HEK293 (cell line): ENCODE data around the gene ZNF618.

Source experiments
- CTCF ChIA-PET: fragments of 350-600 bp; formaldehyde crosslinking; extraction: SDS; loops from one replicate; lab custom pipeline; 2021; ENCODE audit warnings: antibody characterized with exemption; lab: Yijun Ruan, JAX
- POLR2A ChIA-PET: fragments of 300-600 bp; formaldehyde crosslinking; extraction: SDS; loops from one replicate; lab custom pipeline; 2020; ENCODE audit warnings: antibody characterized with exemption, inconsistent platforms; lab: Yijun Ruan, JAX
- H3K27ac ChIP-seq: fragments of 200-500 bp; sonication (Bioruptor generic); 2 replicates; pipeline ENCODE4 v1.5.1; 2014; ENCODE audit warnings: low read depth, low read length, control low read depth, inconsistent platforms; ENCODE audit errors: extremely low read depth
- H3K36me3 ChIP-seq, 2 experiments: fragments of 200-500 bp in 1 of 2; sonication (Bioruptor generic) in 1 of 2; 1 replicate in 1 of 2; 2 replicates in 1 of 2; pipeline ENCODE4 v1.5.1; 2014 to 2017; ENCODE audit warnings: inconsistent platforms in 2 of 2, low read length in 2 of 2; ENCODE audit not compliant: control insufficient read depth in 2 of 2, insufficient read depth in 1 of 2
- H3K4me1 ChIP-seq: fragments of 200-500 bp; sonication (Bioruptor generic); 2 replicates; pipeline ENCODE4 v1.5.1; 2014; ENCODE audit warnings: mild to moderate bottlenecking, low read length, inconsistent platforms; ENCODE audit not compliant: control insufficient read depth, insufficient read depth
- H3K4me3 ChIP-seq: 2 replicates; pipeline ENCODE4 v1.5.1; 2011; ENCODE audit warnings: low read depth, mild to moderate bottlenecking, control low read depth, low read length, moderate library complexity
- H3K9me3 ChIP-seq: fragments of 200-500 bp; sonication (Bioruptor generic); 2 replicates; pipeline ENCODE4 v1.5.1; 2014; ENCODE audit warnings: low read depth, low read length, inconsistent platforms; ENCODE audit not compliant: control insufficient read depth, insufficient read depth
- GLI2 ChIP-seq: fragments of 450-650 bp; formaldehyde crosslinking; IDR thresholded peaks from 2 replicates; pipeline ENCODE4; 2017; ENCODE audit warnings: missing biosample characterization, missing genetic modification characterization, low read depth, borderline replicate concordance
- GLIS1 ChIP-seq: fragments of 450-650 bp; formaldehyde crosslinking; IDR thresholded peaks from 2 replicates; pipeline ENCODE4 v1.5.1; 2016; ENCODE audit warnings: missing biosample characterization, missing genetic modification characterization
- GLIS2 ChIP-seq: fragments of 450-650 bp; formaldehyde crosslinking; IDR thresholded peaks from 2 replicates; pipeline ENCODE4 v1.5.1; 2016; ENCODE audit warnings: missing biosample characterization, missing genetic modification characterization
- MEIS1 ChIP-seq: sonication (generic); formaldehyde crosslinking; IDR thresholded peaks from 2 replicates; pipeline ENCODE4 v1.8.1; 2022; ENCODE audit warnings: missing genetic modification reagents, mild to moderate bottlenecking, borderline replicate concordance
- MYNN ChIP-seq: fragments of 450-650 bp; formaldehyde crosslinking; IDR thresholded peaks from 2 replicates; pipeline ENCODE4 v1.5.1; 2016; ENCODE audit warnings: missing biosample characterization, missing genetic modification characterization, borderline replicate concordance
- SCRT1 ChIP-seq: fragments of 450-650 bp; formaldehyde crosslinking; IDR thresholded peaks from 2 replicates; pipeline ENCODE4 v1.5.1; 2016; ENCODE audit warnings: missing biosample characterization, missing genetic modification characterization, borderline replicate concordance
- ZBTB26 ChIP-seq: fragments of 450-650 bp; formaldehyde crosslinking; optimal IDR thresholded peaks from 2 replicates; pipeline ENCODE3; 2016; ENCODE audit warnings: missing biosample characterization, mild to moderate bottlenecking, missing genetic modification characterization
- ZFP69B ChIP-seq: fragments of 450-650 bp; formaldehyde crosslinking; IDR thresholded peaks from 2 replicates; pipeline ENCODE4 v1.5.1; 2016; ENCODE audit warnings: missing biosample characterization, missing genetic modification characterization
- ZNF148 ChIP-seq: fragments of 450-650 bp; formaldehyde crosslinking; IDR thresholded peaks from 2 replicates; pipeline ENCODE4 v1.5.0; 2017; ENCODE audit warnings: missing biosample characterization, missing genetic modification characterization, borderline replicate concordance
- ZNF239 ChIP-seq: fragments of 450-650 bp; formaldehyde crosslinking; IDR thresholded peaks from 2 replicates; pipeline ENCODE4 v1.5.1; 2016; ENCODE audit warnings: missing biosample characterization, missing genetic modification characterization
- ZNF274 ChIP-seq, 2 experiments: fragments of 200-500 bp in 1 of 2; fragments of 450-650 bp in 1 of 2; sonication (Bioruptor generic) in 1 of 2; formaldehyde crosslinking in 1 of 2; IDR thresholded peaks; 2 replicates each; pipeline versions ENCODE4 v1.5.1 to v1.6.1; 2014 to 2016; ENCODE audit warnings: borderline replicate concordance in 1 of 2, inconsistent platforms in 1 of 2, low read length in 1 of 2, missing biosample characterization in 1 of 2, missing genetic modification characterization in 1 of 2
- ZNF362 ChIP-seq: fragments of 450-650 bp; formaldehyde crosslinking; IDR thresholded peaks from 2 replicates; pipeline ENCODE4 v1.5.1; 2016; ENCODE audit warnings: missing biosample characterization, missing genetic modification characterization
- ZNF513 ChIP-seq: fragments of 450-650 bp; IDR thresholded peaks from 2 replicates; pipeline ENCODE4 v1.5.1; 2018; ENCODE audit warnings: missing biosample characterization, missing genetic modification characterization
- ZNF530 ChIP-seq: fragments of 450-650 bp; formaldehyde crosslinking; IDR thresholded peaks from 2 replicates; pipeline ENCODE4 v1.5.1; 2016; ENCODE audit warnings: low read depth, missing biosample characterization, missing genetic modification characterization
- ZNF639 ChIP-seq: fragments of 450-650 bp; formaldehyde crosslinking; IDR thresholded peaks from 2 replicates; pipeline ENCODE4 v1.5.1; 2016; ENCODE audit warnings: missing biosample characterization, missing genetic modification characterization
- ZNF677 ChIP-seq: fragments of 450-650 bp; IDR thresholded peaks from 2 replicates; pipeline ENCODE4 v1.5.0; 2018; ENCODE audit warnings: missing biosample characterization, mild to moderate bottlenecking, missing genetic modification characterization, moderate library complexity

Gene ZNF618

GRCh38 chr9:113978725-113979342, 102.7 kb downstream of the ZNF618 start (continued):
- TF ChIP-seq ZNF677 (tag by site-specific recombination) (no peak), ZNF362 (tag by site-specific recombination) (no peak), ZFP69B (tag by site-specific recombination) (no peak)
- TF ChIP-seq, all 188 proteins: peak for 0

- no peak overlapping the region for H3K4me3 ChIP-seq
- no peaks in the 10 kb centered on the region for H3K36me3 ChIP-seq
- TF ChIP-seq MEIS1 (CRISPR knock-in tag) (no peak), ZBTB26 (no peak), GLI2 (tag by site-specific recombination) (no peak)
- H3K4me1 ChIP-seq: no peaks in the 10 kb centered on the region
- no peak overlapping the region for H3K27ac ChIP-seq
- ChIA-PET POLR2A (no interaction called here), CTCF (interaction anchor here (2.2 kb wide), 1 partner anchor 17 kb away, joined by 7 read pairs; no protein-coding TSS in a partner anchor)
- no peaks in the 10 kb centered on the region for H3K9me3 ChIP-seq
Observed at GRCh38 chr9:113979343-113980127, 103.4 kb downstream of the ZNF618 start.

- ChIA-PET POLR2A (interaction anchor here (0.5 kb wide), 1 partner anchor 115 kb away, joined by 3 read pairs; no protein-coding TSS in a partner anchor), CTCF (no interaction called here)
- H3K4me1 ChIP-seq: no peaks in the 10 kb centered on the region
- H3K9me3 ChIP-seq: no peaks in the 10 kb centered on the region
- TF ChIP-seq GLIS1 (tag by site-specific recombination) (peak; percentile 97), ZNF530 (tag by site-specific recombination) (no peak)
- no peak overlapping the region for H3K27ac ChIP-seq
- peaks cover 0 to 13% of the 10 kb centered on the region in 2 experiments; a peak in 1 of 3 replicates for H3K36me3 ChIP-seq
- H3K4me3 ChIP-seq: no peak overlapping the region
Observed at GRCh38 chr9:113984639-113985380, 108.7 kb downstream of the ZNF618 start.

- Histone ChIP-seq H3K27ac (no peak overlapping the region), H3K9me3 (no peaks in the 10 kb centered on the region), H3K4me1 (no peaks in the 10 kb centered on the region), H3K4me3 (no peak overlapping the region), H3K36me3 (peaks cover 0 to 16% of the 10 kb centered on the region in 2 experiments; a peak in 1 of 3 replicates)
- ChIA-PET CTCF (interaction anchor here (0.5 kb wide), 1 partner anchor 947 kb away, joined by 3 read pairs; no protein-coding TSS in a partner anchor), POLR2A (no interaction called here)
- TF ChIP-seq MYNN (tag by site-specific recombination) (no peak), SCRT1 (no peak), ZNF639 (tag by site-specific recombination) (no peak), ZNF274 (IDR thresholded peaks at IDR 0.05; ENCODE audit: low read length) (no peak), ZNF274 (tag by site-specific recombination; IDR thresholded peaks at IDR 0.05; ENCODE audit: borderline replicate concordance) (no peak), ZNF148 (no peak), ZNF239 (tag by site-specific recombination) (no peak), ZNF513 (tag by site-specific recombination) (no peak), GLIS2 (tag by site-specific recombination) (no peak)
Observed at GRCh38 chr9:113985968-113986585, 110.0 kb downstream of the ZNF618 start.
